IMR-90 (cell line): ENCODE data around the gene HSPD1. TPM values are rescaled to one million over a fixed set of nuclear protein-coding genes. Genes with fewer than 3 reads are reported as not detected.

Source experiments
- ATAC-seq: fragments of 200-7000 bp; cut with Tn5 transposase; 2 replicates; pipeline ENCODE4 v1.9.1; 2020; ENCODE audit warnings: low read depth, mild to moderate bottlenecking, moderate library complexity
- BruUV-seq: library from RNA; stranded (reverse); fragments of 400-500 nt; replicated peaks from 2 replicates; lab custom pipeline; 2021; lab: Mats Ljungman, UMichigan
- CTCF ChIA-PET: fragments of 300-600 bp; formaldehyde crosslinking; extraction: SDS; loops from one replicate; lab custom pipeline; 2021; ENCODE audit warnings: antibody characterized with exemption; lab: Yijun Ruan, JAX
- POLR2A ChIA-PET: fragments of 300-600 bp; sonication (Branson Sonifier 250); formaldehyde crosslinking; loops from one replicate; lab custom pipeline; 2022; ENCODE audit warnings: antibody characterized with exemption; ENCODE audit not compliant: unreplicated experiment; lab: Charles Lee
- DNase-seq: peaks from one replicate; pipeline ENCODE4 v3.0.0; 2013
- H2AFZ ChIP-seq: replicated peaks from 2 replicates; pipeline ENCODE3; 2013; ENCODE audit warnings: low read length, mild to moderate bottlenecking; ENCODE audit not compliant: poor library complexity
- H2AK5ac ChIP-seq: 2 replicates; pipeline ENCODE4 v1.6.1; 2013; ENCODE audit warnings: low read depth, low read length, inconsistent platforms
- H2AK9ac ChIP-seq: replicated peaks from 2 replicates; pipeline ENCODE3; 2013; ENCODE audit warnings: mild to moderate bottlenecking, low read depth, low read length, moderate library complexity; ENCODE audit not compliant: poor library complexity
- H2BK120ac ChIP-seq: 2 replicates; pipeline ENCODE4 v1.6.1; 2013; ENCODE audit warnings: low read depth, low read length, inconsistent platforms
- H2BK15ac ChIP-seq: 3 replicates; pipeline ENCODE4 v1.6.1; 2013; ENCODE audit warnings: low read depth, low read length, inconsistent platforms
- H2BK20ac ChIP-seq: 2 replicates; pipeline ENCODE4 v1.6.1; 2013; ENCODE audit warnings: low read depth, mild to moderate bottlenecking, inconsistent platforms, low read length, moderate library complexity
- H2BK5ac ChIP-seq: 2 replicates; pipeline ENCODE4 v1.6.1; 2013; ENCODE audit warnings: mild to moderate bottlenecking, low read depth, low read length, inconsistent platforms; ENCODE audit not compliant: poor library complexity, severe bottlenecking
- H3K14ac ChIP-seq: replicated peaks from 2 replicates; pipeline ENCODE4 v1.6.1; 2013; ENCODE audit warnings: low read depth, low read length, inconsistent platforms
- H3K18ac ChIP-seq: 2 replicates; pipeline ENCODE4 v1.6.1; 2013; ENCODE audit warnings: low read depth, low read length, control low read depth
- H3K23ac ChIP-seq: 2 replicates; pipeline ENCODE4 v1.6.1; 2013; ENCODE audit warnings: low read depth, low read length, inconsistent platforms
- H3K27ac ChIP-seq: 2 replicates; pipeline ENCODE4 v1.5.1; 2013; ENCODE audit warnings: mild to moderate bottlenecking, control low read depth, low read length; ENCODE audit not compliant: insufficient read depth
- H3K27me3 ChIP-seq: 2 replicates; pipeline ENCODE4 v1.6.1; 2013; ENCODE audit warnings: low read length; ENCODE audit not compliant: control insufficient read depth, insufficient read depth
- H3K36me3 ChIP-seq: 2 replicates; pipeline ENCODE4 v1.6.1; 2013; ENCODE audit warnings: low read length, mixed read lengths; ENCODE audit not compliant: control insufficient read depth, insufficient read depth
- H3K4ac ChIP-seq: 2 replicates; pipeline ENCODE4 v1.6.1; 2013; ENCODE audit warnings: low read depth, low read length, inconsistent platforms
- H3K4me1 ChIP-seq: 2 replicates; pipeline ENCODE4 v1.6.1; 2013; ENCODE audit warnings: low read length, mixed read lengths; ENCODE audit not compliant: control insufficient read depth, insufficient read depth
- H3K4me2 ChIP-seq: 2 replicates; pipeline ENCODE4 v1.6.1; 2013; ENCODE audit warnings: low read depth, mild to moderate bottlenecking, control low read depth, low read length, moderate library complexity
- H3K4me3 ChIP-seq: 2 replicates; pipeline ENCODE4 v1.5.1; 2013; ENCODE audit warnings: low read depth, mild to moderate bottlenecking, control low read depth, low read length, moderate library complexity; ENCODE audit not compliant: insufficient read depth
- H3K56ac ChIP-seq: 2 replicates; pipeline ENCODE4 v1.6.1; 2013; ENCODE audit warnings: low read length, inconsistent platforms; ENCODE audit not compliant: insufficient read depth; ENCODE audit errors: extremely low read depth
- H3K79me1 ChIP-seq, 2 experiments: 2 replicates each; pipeline ENCODE4 v1.6.1; 2013; ENCODE audit warnings: low read length in 2 of 2, inconsistent platforms in 1 of 2, low read depth in 1 of 2
- H3K9ac ChIP-seq: 2 replicates; pipeline ENCODE4 v1.6.1; 2013; ENCODE audit warnings: low read depth, low read length, control low read depth
- H3K9me1 ChIP-seq: 2 replicates; pipeline ENCODE4 v1.6.1; 2013; ENCODE audit warnings: low read length, inconsistent platforms; ENCODE audit not compliant: insufficient read depth
- H3K9me3 ChIP-seq: 2 replicates; pipeline ENCODE4 v1.6.1; 2013; ENCODE audit warnings: low read length; ENCODE audit not compliant: control insufficient read depth, insufficient read depth
- H4K20me1 ChIP-seq: 2 replicates; pipeline ENCODE4 v1.6.1; 2013; ENCODE audit warnings: low read length, inconsistent platforms; ENCODE audit not compliant: insufficient read depth
- H4K5ac ChIP-seq: 2 replicates; pipeline ENCODE4 v1.6.1; 2013; ENCODE audit warnings: mild to moderate bottlenecking, low read depth, low read length, control low read depth
- H4K8ac ChIP-seq, 2 experiments: 2 replicates each; pipeline ENCODE4 v1.6.1; 2013; ENCODE audit warnings: low read depth in 2 of 2, low read length in 2 of 2, control low read depth in 1 of 2, inconsistent platforms in 1 of 2
- H4K91ac ChIP-seq: 2 replicates; pipeline ENCODE4 v1.6.1; 2013; ENCODE audit warnings: low read depth, low read length, inconsistent platforms; ENCODE audit not compliant: insufficient read depth
- CEBPB ChIP-seq: IDR thresholded peaks from 2 replicates; pipeline ENCODE4 v1.6.1; 2012; ENCODE audit warnings: low read depth, low read length, improper control_type of control experiment
- CHD1 ChIP-seq: IDR thresholded peaks from 2 replicates; pipeline ENCODE4 v1.6.1; 2012; ENCODE audit warnings: low read depth, low read length, improper control_type of control experiment
- ELK1 ChIP-seq: fragments of 150-350 bp; IDR thresholded peaks from 2 replicates; pipeline ENCODE4 v1.6.1; 2016; ENCODE audit warnings: low read depth, mild to moderate bottlenecking, low read length, moderate library complexity, borderline replicate concordance
- MXI1 ChIP-seq: IDR thresholded peaks from 2 replicates; pipeline ENCODE4 v1.6.1; 2012; ENCODE audit warnings: low read depth, mild to moderate bottlenecking, low read length, moderate library complexity, borderline replicate concordance
- NFE2L2 ChIP-seq: fragments of 150-350 bp; IDR thresholded peaks from 2 replicates; pipeline ENCODE4 v1.6.1; 2016; ENCODE audit warnings: low read depth, mild to moderate bottlenecking, low read length
- RCOR1 ChIP-seq: IDR thresholded peaks from 2 replicates; pipeline ENCODE4 v1.6.1; 2012; ENCODE audit warnings: mild to moderate bottlenecking, low read length, improper control_type of control experiment; ENCODE audit not compliant: insufficient replicate concordance
- whole genome bisulfite sequencing, 2 experiments: methylation state at CpG; one replicate each; pipeline versions ENCODE4 v1.1.5 to v1.1.7; 2013; ENCODE audit warnings: missing lambda C conversion rate in 2 of 2; ENCODE audit not compliant: insufficient read length in 1 of 2; ENCODE audit errors: extremely low coverage in 2 of 2; 5-methylcytosine and 5-hydroxymethylcytosine counted together
- dilution Hi-C: fragments of 300-500 bp; cut with HindIII; formaldehyde crosslinking; loops from one replicate; pipeline ENCODE4 v1.14.3; 2018; ENCODE audit warnings: low sequenced_read_pairs; ENCODE audit not compliant: unreplicated experiment
- in situ Hi-C: fragments of 300-500 bp; cut with MboI; formaldehyde crosslinking; loops from 3 replicates; pipeline ENCODE4 v1.14.3; 2019; ENCODE audit warnings: low sequenced_read_pairs, inconsistent platforms, mixed read lengths
- intact Hi-C: fragments of 100-400 bp; cut with micrococcal nuclease; formaldehyde crosslinking; loops from 2 replicates; pipeline ENCODE4 v1.10.0; 2022
- polyA plus RNA-seq, 3 experiments: library from polyadenylated mRNA; depleted of rRNA; stranded (reverse); fragments of >200 nt; gene quantifications; 2 replicates each; pipeline ENCODE4 v1.2.3, GENCODE V29; 2012; ENCODE audit warnings: low replicate concordance in 1 of 3
- total RNA-seq: library from RNA; depleted of rRNA; stranded (reverse); fragments of >200 nt; gene quantifications from 2 replicates; pipeline ENCODE4 v1.2.3, GENCODE V29; 2012
- TF ChIP-seq, protein P1 (sequence below): conservative IDR thresholded peaks from 2 replicates; pipeline ENCODE4 v1.5.1; 2012; ENCODE audit warnings: mild to moderate bottlenecking, low read depth, low read length, improper control_type of control experiment

HSPD1 gene
- total and polyA plus RNA-seq, 2 of the 4 experiments (the other 2 are of a cell fraction), result 171 TPM

DNA sequence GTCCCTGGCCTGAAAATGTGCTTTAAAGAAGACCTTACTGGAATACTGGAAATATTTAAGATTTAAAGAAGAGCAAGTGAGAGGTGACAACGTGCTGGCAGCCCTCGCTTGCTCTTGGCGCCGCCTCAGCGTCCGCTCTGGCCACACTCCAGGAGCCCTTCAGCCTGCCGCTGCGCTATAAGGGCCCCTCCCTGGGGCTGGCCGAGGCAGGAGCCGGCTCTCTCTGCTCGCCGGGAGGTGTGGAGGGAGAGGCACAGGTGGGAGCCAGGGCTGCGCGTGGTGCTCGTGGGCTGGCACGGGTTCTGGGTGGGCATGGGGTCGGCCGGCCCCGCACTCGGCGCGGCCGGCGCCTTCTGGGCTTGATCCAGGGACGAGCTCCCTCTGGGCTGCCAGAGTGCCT lies 49.2 kb downstream of the HSPD1 start:
- in situ Hi-C loops, result no loop called here
- H3K27ac ChIP-seq, result no peak overlapping the region
- no peak overlapping the region for H2AFZ ChIP-seq
- no peak overlapping the region for H3K56ac ChIP-seq
- H3K36me3 ChIP-seq, result no peaks in the 10 kb centered on the region
- no peak overlapping the region for H2BK20ac ChIP-seq
- BruUV-seq, result no TSS peak
- DNase-seq (no peak), ATAC-seq (no peak)
- 98% methylated on average over 9 of the region's 25 CpGs; no CpG with 5 or more reads in 1 of the 2 experiments for WGBS, 2 experiments
- H3K4me1 ChIP-seq, result no peaks in the 10 kb centered on the region
- intact Hi-C loops, result no loop called here
- no peak overlapping the region for H4K91ac ChIP-seq
- peaks cover 16% of the 10 kb centered on the region for H4K20me1 ChIP-seq
- no peak overlapping the region for H3K23ac ChIP-seq
- no peaks in the 10 kb centered on the region for H3K27me3 ChIP-seq
- dilution Hi-C loops, result no loop called here
- H2BK120ac ChIP-seq, result no peak overlapping the region
- H3K9me3 ChIP-seq, result no peaks in the 10 kb centered on the region
- TF ChIP-seq, protein P1, sequence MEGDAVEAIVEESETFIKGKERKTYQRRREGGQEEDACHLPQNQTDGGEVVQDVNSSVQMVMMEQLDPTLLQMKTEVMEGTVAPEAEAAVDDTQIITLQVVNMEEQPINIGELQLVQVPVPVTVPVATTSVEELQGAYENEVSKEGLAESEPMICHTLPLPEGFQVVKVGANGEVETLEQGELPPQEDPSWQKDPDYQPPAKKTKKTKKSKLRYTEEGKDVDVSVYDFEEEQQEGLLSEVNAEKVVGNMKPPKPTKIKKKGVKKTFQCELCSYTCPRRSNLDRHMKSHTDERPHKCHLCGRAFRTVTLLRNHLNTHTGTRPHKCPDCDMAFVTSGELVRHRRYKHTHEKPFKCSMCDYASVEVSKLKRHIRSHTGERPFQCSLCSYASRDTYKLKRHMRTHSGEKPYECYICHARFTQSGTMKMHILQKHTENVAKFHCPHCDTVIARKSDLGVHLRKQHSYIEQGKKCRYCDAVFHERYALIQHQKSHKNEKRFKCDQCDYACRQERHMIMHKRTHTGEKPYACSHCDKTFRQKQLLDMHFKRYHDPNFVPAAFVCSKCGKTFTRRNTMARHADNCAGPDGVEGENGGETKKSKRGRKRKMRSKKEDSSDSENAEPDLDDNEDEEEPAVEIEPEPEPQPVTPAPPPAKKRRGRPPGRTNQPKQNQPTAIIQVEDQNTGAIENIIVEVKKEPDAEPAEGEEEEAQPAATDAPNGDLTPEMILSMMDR, result no peak
- no peak for TF ChIP-seq MXI1
- no peak for TF ChIP-seq CHD1
- TF ChIP-seq ELK1, result no peak
- no peak for TF ChIP-seq CEBPB
- TF ChIP-seq NFE2L2, result no peak
- no peak for TF ChIP-seq RCOR1
- CTCF ChIA-PET, result no interaction called here
- POLR2A ChIA-PET, result no interaction called here
- no peak overlapping the region for H3K4me3 ChIP-seq
- H3K4ac ChIP-seq, result no peak overlapping the region
- H2BK5ac ChIP-seq, result no peak overlapping the region
- H2AK9ac ChIP-seq, result no peak overlapping the region
- no peak overlapping the region for H3K14ac ChIP-seq
- H4K5ac ChIP-seq, result no peak overlapping the region
- no peak overlapping the region for H2AK5ac ChIP-seq
- H3K9me1 ChIP-seq, result peaks cover 2% of the 10 kb centered on the region; the same call in 1 of the 2 replicates
- no peak overlapping the region for H3K18ac ChIP-seq
- no peak overlapping the region for H3K9ac ChIP-seq
- H4K8ac ChIP-seq, result no peak overlapping the region
- no peak overlapping the region for H2BK15ac ChIP-seq
- H3K79me1 ChIP-seq, result peaks cover 3 to 7% of the 10 kb centered on the region in 2 experiments; a peak in 2 of 4 replicates
- no peak overlapping the region for H3K4me2 ChIP-seq
